Neural cell (in vitro differentiated cells): ENCODE data around the gene NCKAP5. TPM values are rescaled to one million over a fixed set of nuclear protein-coding genes. Genes with fewer than 3 reads are reported as not detected.

Experiments
- H2AFZ ChIP-seq: fragments of 200-600, 300-800 bp; sonication (generic), shearing (Covaris generic); 2 replicates; pipeline ENCODE4 v1.6.0; 2014; ENCODE audit warnings: low read depth, mild to moderate bottlenecking, antibody characterized with exemption, low read length, moderate library complexity
- H3F3A ChIP-seq: fragments of 200-600 bp; shearing (Covaris generic); 2 replicates; pipeline ENCODE4 v1.6.1; 2016; ENCODE audit warnings: mild to moderate bottlenecking, moderate library complexity, mixed read lengths, antibody characterized with exemption, low read length; ENCODE audit not compliant: insufficient read depth, poor library complexity, severe bottlenecking
- H3K27ac ChIP-seq: fragments of 200-600, 300-800 bp; sonication (generic), shearing (Covaris generic); 2 replicates; pipeline ENCODE4 v1.5.1; 2014; ENCODE audit warnings: mild to moderate bottlenecking, low read length, moderate library complexity
- H3K27me3 ChIP-seq: fragments of 300-800, 200-600 bp; sonication (generic), shearing (Covaris generic); 2 replicates; pipeline ENCODE4 v1.6.0; 2014; ENCODE audit warnings: mild to moderate bottlenecking, low read depth, low read length, moderate library complexity; ENCODE audit not compliant: insufficient read depth
- H3K36me3 ChIP-seq: fragments of 300-800, 200-600 bp; sonication (generic), shearing (Covaris generic); 2 replicates; pipeline ENCODE4 v1.5.1; 2014; ENCODE audit warnings: mild to moderate bottlenecking, antibody characterized with exemption, low read length, moderate library complexity; ENCODE audit not compliant: insufficient read depth
- H3K4me2 ChIP-seq: fragments of 300-800, 200-600 bp; sonication (generic), shearing (Covaris generic); 2 replicates; pipeline ENCODE4 v1.6.0; 2014; ENCODE audit warnings: mild to moderate bottlenecking, low read length
- H3K4me3 ChIP-seq: fragments of 300-800, 200-600 bp; sonication (generic), shearing (Covaris generic); 2 replicates; pipeline ENCODE4 v1.5.1; 2014; ENCODE audit warnings: mild to moderate bottlenecking, low read length, moderate library complexity
- H3K79me2 ChIP-seq: fragments of 200-600 bp; shearing (Covaris generic); replicated peaks from 2 replicates; pipeline ENCODE4 v1.6.0; 2014; ENCODE audit warnings: mild to moderate bottlenecking, low read length, moderate library complexity; ENCODE audit not compliant: insufficient read depth
- H3K9ac ChIP-seq: fragments of 300-800, 200-600 bp; sonication (generic), shearing (Covaris generic); 2 replicates; pipeline ENCODE4 v1.6.1; 2016; ENCODE audit warnings: mild to moderate bottlenecking, low read length, mixed read lengths
- H3K9me2 ChIP-seq: fragments of 200-600 bp; shearing (Covaris generic); 2 replicates; pipeline ENCODE4 v1.6.1; 2016; ENCODE audit warnings: mild to moderate bottlenecking, low read length, mixed read lengths; ENCODE audit not compliant: insufficient read depth
- H3K9me3 ChIP-seq: fragments of 200-600, 300-800 bp; sonication (generic), shearing (Covaris generic); 2 replicates; pipeline ENCODE4 v1.6.1; 2016; ENCODE audit warnings: mild to moderate bottlenecking, mixed run types, low read length, moderate library complexity, mixed read lengths
- H4K20me1 ChIP-seq: fragments of 200-600 bp; shearing (Covaris generic); 2 replicates; pipeline ENCODE4 v1.6.1; 2016; ENCODE audit warnings: mild to moderate bottlenecking, mixed run types; ENCODE audit not compliant: insufficient read depth
- EP300 ChIP-seq: fragments of 450-650 bp; conservative IDR thresholded peaks from 2 replicates; pipeline ENCODE4 v1.6.1; 2014; ENCODE audit warnings: antibody characterized with exemption, mild to moderate bottlenecking, moderate library complexity; ENCODE audit not compliant: poor library complexity, severe bottlenecking
- EZH2 ChIP-seq: fragments of 200-600, 300-800 bp; shearing (Covaris generic), sonication (generic); IDR thresholded peaks from 2 replicates; pipeline ENCODE4 v1.6.1; 2014; ENCODE audit warnings: antibody characterized with exemption, low read length, borderline replicate concordance, mild to moderate bottlenecking; ENCODE audit not compliant: insufficient read depth, poor library complexity, severe bottlenecking
- MXI1 ChIP-seq: fragments of 450-650 bp; conservative IDR thresholded peaks from 2 replicates; pipeline ENCODE4 v1.6.1; 2014; ENCODE audit warnings: antibody characterized with exemption, mild to moderate bottlenecking; ENCODE audit not compliant: poor library complexity, severe bottlenecking
- POLR2AphosphoS5 ChIP-seq: IDR thresholded peaks from 2 replicates; pipeline ENCODE4 v1.6.1; 2012
- RAD21 ChIP-seq: fragments of 450-650 bp; conservative IDR thresholded peaks from 2 replicates; pipeline ENCODE4 v1.6.1; 2014; ENCODE audit warnings: antibody characterized with exemption, mild to moderate bottlenecking, moderate library complexity
- SMC3 ChIP-seq: fragments of 450-650 bp; conservative IDR thresholded peaks from 2 replicates; pipeline ENCODE4 v1.6.1; 2014; ENCODE audit warnings: antibody characterized with exemption, mild to moderate bottlenecking, moderate library complexity; ENCODE audit not compliant: poor library complexity
- TAF1 ChIP-seq: IDR thresholded peaks from 2 replicates; pipeline ENCODE4 v1.6.1; 2012; ENCODE audit warnings: low read depth
- polyA plus RNA-seq: library from polyadenylated mRNA; depleted of rRNA; stranded (reverse); fragments of >200 nt; gene quantifications from 2 replicates; pipeline ENCODE4 v1.2.3, GENCODE V29; 2014
- TF ChIP-seq, protein P1 (sequence below): IDR thresholded peaks from 2 replicates; pipeline ENCODE4 v1.6.1; 2012; ENCODE audit warnings: borderline replicate concordance
- TF ChIP-seq, protein P2 (sequence below): fragments of 450-650 bp; IDR thresholded peaks from 2 replicates; pipeline ENCODE4 v1.5.1; 2014; ENCODE audit warnings: antibody characterized with exemption, mild to moderate bottlenecking, moderate library complexity; ENCODE audit not compliant: poor library complexity, severe bottlenecking

NCKAP5 gene
- polyA plus RNA-seq, 1 donor from 2014 or later, result 2.4 TPM

DNA sequence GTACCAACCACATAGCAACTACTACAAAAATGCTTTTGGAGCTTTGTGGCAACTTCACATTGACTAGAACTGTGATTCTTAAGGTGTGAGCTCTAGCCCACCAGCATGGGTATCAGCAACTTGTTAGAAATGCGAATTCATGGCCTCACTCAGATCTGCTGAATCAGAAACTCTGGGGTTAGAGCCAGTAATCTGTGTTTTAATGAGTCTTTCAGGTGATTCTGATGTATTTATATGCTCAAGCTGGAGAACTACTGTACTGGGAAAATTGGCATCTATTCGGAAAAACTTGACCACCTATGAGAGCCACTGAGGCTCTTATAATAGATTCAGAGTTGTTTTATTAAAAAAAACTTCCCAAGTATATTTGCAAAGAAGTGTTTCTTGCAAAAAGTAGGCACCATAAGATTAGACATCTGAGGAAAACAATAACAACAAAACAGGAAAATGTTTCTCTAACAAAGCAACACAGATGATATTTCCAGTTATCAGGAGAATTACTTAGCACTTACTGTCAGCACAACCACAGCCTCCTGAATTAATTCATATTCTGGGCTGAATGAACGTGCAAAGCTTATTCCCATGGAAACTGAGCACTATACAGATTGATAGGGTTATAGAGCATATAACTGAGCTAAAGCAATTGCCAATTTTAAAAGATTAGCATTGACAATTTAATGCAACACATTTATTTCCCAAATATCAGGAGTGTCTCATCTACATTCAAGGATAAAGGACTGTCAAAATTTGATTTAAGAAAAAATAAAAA, 71.6 kb downstream of the NCKAP5 start:
- H3K27ac ChIP-seq, result peak overlapping the region; percentile 81
- H2AFZ ChIP-seq, result peak overlapping the region; percentile 12
- H3K4me3 ChIP-seq, result peak overlapping the region; percentile 27
- H3K9me3 ChIP-seq, result no peaks in the 10 kb centered on the region
- no peaks in the 10 kb centered on the region for H3F3A ChIP-seq
- no peaks in the 10 kb centered on the region for H3K36me3 ChIP-seq
- peak overlapping the region; percentile 6 for H3K4me2 ChIP-seq
- H3K9me2 ChIP-seq, result no peaks in the 10 kb centered on the region
- no peaks in the 10 kb centered on the region for H3K27me3 ChIP-seq
- no peaks in the 10 kb centered on the region for H4K20me1 ChIP-seq
- TF ChIP-seq, protein P1, sequence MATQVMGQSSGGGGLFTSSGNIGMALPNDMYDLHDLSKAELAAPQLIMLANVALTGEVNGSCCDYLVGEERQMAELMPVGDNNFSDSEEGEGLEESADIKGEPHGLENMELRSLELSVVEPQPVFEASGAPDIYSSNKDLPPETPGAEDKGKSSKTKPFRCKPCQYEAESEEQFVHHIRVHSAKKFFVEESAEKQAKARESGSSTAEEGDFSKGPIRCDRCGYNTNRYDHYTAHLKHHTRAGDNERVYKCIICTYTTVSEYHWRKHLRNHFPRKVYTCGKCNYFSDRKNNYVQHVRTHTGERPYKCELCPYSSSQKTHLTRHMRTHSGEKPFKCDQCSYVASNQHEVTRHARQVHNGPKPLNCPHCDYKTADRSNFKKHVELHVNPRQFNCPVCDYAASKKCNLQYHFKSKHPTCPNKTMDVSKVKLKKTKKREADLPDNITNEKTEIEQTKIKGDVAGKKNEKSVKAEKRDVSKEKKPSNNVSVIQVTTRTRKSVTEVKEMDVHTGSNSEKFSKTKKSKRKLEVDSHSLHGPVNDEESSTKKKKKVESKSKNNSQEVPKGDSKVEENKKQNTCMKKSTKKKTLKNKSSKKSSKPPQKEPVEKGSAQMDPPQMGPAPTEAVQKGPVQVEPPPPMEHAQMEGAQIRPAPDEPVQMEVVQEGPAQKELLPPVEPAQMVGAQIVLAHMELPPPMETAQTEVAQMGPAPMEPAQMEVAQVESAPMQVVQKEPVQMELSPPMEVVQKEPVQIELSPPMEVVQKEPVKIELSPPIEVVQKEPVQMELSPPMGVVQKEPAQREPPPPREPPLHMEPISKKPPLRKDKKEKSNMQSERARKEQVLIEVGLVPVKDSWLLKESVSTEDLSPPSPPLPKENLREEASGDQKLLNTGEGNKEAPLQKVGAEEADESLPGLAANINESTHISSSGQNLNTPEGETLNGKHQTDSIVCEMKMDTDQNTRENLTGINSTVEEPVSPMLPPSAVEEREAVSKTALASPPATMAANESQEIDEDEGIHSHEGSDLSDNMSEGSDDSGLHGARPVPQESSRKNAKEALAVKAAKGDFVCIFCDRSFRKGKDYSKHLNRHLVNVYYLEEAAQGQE, result no peak
- TF ChIP-seq EZH2, result no peak
- no peak for TF ChIP-seq RAD21
- TF ChIP-seq EP300, result peak; percentile 48
- TF ChIP-seq MXI1, result no peak
- TF ChIP-seq POLR2AphosphoS5, result peak; percentile 55
- TF ChIP-seq, protein P2, sequence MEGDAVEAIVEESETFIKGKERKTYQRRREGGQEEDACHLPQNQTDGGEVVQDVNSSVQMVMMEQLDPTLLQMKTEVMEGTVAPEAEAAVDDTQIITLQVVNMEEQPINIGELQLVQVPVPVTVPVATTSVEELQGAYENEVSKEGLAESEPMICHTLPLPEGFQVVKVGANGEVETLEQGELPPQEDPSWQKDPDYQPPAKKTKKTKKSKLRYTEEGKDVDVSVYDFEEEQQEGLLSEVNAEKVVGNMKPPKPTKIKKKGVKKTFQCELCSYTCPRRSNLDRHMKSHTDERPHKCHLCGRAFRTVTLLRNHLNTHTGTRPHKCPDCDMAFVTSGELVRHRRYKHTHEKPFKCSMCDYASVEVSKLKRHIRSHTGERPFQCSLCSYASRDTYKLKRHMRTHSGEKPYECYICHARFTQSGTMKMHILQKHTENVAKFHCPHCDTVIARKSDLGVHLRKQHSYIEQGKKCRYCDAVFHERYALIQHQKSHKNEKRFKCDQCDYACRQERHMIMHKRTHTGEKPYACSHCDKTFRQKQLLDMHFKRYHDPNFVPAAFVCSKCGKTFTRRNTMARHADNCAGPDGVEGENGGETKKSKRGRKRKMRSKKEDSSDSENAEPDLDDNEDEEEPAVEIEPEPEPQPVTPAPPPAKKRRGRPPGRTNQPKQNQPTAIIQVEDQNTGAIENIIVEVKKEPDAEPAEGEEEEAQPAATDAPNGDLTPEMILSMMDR, result no peak
- peak overlapping the region; percentile 46 for H3K9ac ChIP-seq
- H3K79me2 ChIP-seq, result no peaks in the 10 kb centered on the region

DNA sequence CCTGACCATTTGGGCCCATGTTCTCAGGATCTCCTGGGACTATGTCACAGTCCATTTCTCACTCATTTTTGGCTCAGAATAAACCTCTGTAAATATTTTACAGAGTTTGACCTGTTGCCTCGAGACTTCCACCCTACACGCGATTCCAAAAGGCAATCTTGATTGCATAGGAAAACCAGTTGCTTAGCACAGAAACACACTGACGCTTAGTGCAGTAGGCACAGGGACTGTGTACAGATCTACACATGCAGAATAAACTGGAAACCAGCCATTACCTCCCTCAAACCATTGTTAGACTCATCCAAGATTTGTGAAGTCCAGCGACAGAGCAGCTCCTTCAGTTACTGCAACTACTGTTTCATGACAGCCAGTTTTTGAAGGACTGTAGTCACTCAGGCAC, 73.0 kb downstream of the NCKAP5 start:
- Histone ChIP-seq H3K9me3 (no peaks in the 10 kb centered on the region), H3K79me2 (no peaks in the 10 kb centered on the region), H4K20me1 (no peaks in the 10 kb centered on the region), H3K27ac (no peak overlapping the region), H3K9ac (no peak overlapping the region), H3F3A (no peaks in the 10 kb centered on the region), H3K4me3 (no peak overlapping the region), H3K27me3 (no peaks in the 10 kb centered on the region), H3K36me3 (no peaks in the 10 kb centered on the region), H2AFZ (no peak overlapping the region), H3K4me2 (no peak overlapping the region), H3K9me2 (no peaks in the 10 kb centered on the region)
- TF ChIP-seq SMC3 (no peak), MXI1 (no peak), TAF1 (no peak), EZH2 (no peak), EP300 (no peak), RAD21 (no peak), POLR2AphosphoS5 (no peak)
- TF ChIP-seq, protein P2, result no peak
- TF ChIP-seq, protein P1, result no peak
